ENCODE measurements around the gene AMIGO2. TPM values are rescaled to one million over a fixed set of nuclear protein-coding genes. Genes with fewer than 3 reads are reported as not detected.
A peak's percentile ranks its signal among the peaks of the same experiment; 100 is the strongest.

The AMIGO2 gene
- total RNA-seq, 4 donors from 2014 or later: 1.6 to 7.4 (median 3.1) TPM

DNA sequence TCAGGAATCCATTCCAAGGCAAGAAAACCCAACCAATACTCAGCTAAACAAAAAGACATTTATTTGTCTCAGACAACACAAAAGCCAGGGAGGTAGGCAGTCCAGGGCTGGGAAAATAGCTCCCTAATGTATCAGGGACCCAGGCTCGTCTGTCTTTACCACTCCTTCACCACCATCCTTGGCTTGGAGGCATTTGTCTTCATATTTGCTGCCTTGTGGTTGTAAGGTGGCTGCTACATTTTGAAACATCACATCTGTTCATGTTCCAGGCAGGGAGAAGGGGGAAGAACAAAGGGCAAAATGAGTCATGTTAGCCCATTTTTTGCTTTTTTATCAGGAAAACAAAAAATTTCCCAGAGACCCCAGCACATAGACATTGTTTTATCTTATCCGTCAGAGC, 45.1 kb downstream of the AMIGO2 start:
- H3K27ac ChIP-seq: no peak overlapping the region
- no peak overlapping the region for H3K4me3 ChIP-seq
- no peaks in the 10 kb centered on the region for H3K36me3 ChIP-seq
- no peaks in the 10 kb centered on the region for H3K27me3 ChIP-seq
- no peak for DNase-seq
- TF ChIP-seq POLR2A (IDR thresholded peaks at IDR 0.05) (no peak), CTCF (IDR thresholded peaks at IDR 0.05) (no peak)
- no peaks in the 10 kb centered on the region for H3K9me3 ChIP-seq
- peaks cover 0 to 3% (median 0%) of the 10 kb centered on the region in 4 donors for H3K4me1 ChIP-seq

- no peaks in the 10 kb centered on the region for H3K27me3 ChIP-seq
- peaks cover 0 to 1% (median 0%) of the 10 kb centered on the region in 4 donors for H3K4me1 ChIP-seq
- no peak for DNase-seq
- no peak overlapping the region for H3K27ac ChIP-seq
- H3K4me3 ChIP-seq: no peak overlapping the region
- H3K9me3 ChIP-seq: no peaks in the 10 kb centered on the region
- TF ChIP-seq CTCF (IDR thresholded peaks at IDR 0.05) (no peak), POLR2A (IDR thresholded peaks at IDR 0.05) (no peak)
- H3K36me3 ChIP-seq: no peaks in the 10 kb centered on the region
Measured at GRCh38 chr12:47033789-47034555, 45.8 kb downstream of the AMIGO2 start.

GRCh38 chr12:47033081-47033480, 46.7 kb downstream of the AMIGO2 start:
- no peak for DNase-seq
- no peak for TF ChIP-seq CTCF (IDR thresholded peaks at IDR 0.05)
- TF ChIP-seq POLR2A (IDR thresholded peaks at IDR 0.05): no peak
- no peak overlapping the region for H3K4me3 ChIP-seq
- H3K27ac ChIP-seq: no peak overlapping the region
- H3K9me3 ChIP-seq: no peaks in the 10 kb centered on the region
- H3K27me3 ChIP-seq: no peaks in the 10 kb centered on the region
- H3K36me3 ChIP-seq: no peaks in the 10 kb centered on the region
- H3K4me1 ChIP-seq: no peaks in the 10 kb centered on the region

DNA sequence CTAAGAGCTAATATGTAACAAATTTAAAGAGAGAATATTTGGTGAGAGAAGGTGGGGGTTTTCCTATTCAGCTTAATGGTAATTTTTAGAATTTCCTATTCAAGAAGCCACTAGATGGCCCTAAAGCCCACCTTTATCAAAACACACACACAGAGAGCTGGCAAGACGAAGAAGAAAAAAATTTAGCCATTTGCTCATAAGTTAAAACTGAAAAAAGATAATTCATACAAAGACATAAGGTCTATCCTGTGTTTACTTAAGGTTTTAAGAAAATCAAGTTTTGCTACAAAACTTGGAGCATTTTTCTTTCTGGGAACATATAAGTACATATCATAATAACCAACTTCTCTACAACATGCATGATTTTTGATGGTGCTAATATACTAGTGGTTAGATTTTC, 47.1 kb downstream of the AMIGO2 start:
- Histone ChIP-seq H3K27me3 (no peaks in the 10 kb centered on the region), H3K9me3 (no peaks in the 10 kb centered on the region), H3K36me3 (no peaks in the 10 kb centered on the region), H3K4me1 (no peaks in the 10 kb centered on the region), H3K27ac (no peak overlapping the region), H3K4me3 (no peak overlapping the region)
- DNase-seq: no peak
- peak; percentile 12 to 71 (median 61) for TF ChIP-seq CTCF (IDR thresholded peaks at IDR 0.05)
- no peak for TF ChIP-seq POLR2A (IDR thresholded peaks at IDR 0.05)

DNA sequence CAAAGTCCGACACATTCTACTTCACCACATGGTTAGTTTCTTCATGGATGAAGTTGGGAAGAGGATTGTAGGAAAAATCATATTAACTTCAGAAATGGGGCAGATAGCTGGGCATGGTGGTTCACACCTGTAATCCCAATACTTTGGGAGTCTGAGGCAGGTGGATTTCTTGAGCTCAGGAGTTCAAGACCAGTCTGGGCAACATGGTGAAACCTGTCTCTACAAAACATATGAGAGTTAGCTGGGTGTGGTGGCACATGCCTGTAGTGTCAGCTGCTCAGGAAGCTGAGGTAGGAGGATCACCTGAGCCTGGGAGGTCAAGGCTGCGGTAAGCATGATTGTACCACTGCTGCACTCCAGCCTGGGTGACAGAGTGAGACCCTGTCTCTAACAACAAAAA, 49.9 kb downstream of the AMIGO2 start:
- no peaks in the 10 kb centered on the region for H3K4me1 ChIP-seq
- no peaks in the 10 kb centered on the region for H3K36me3 ChIP-seq
- H3K27me3 ChIP-seq: no peaks in the 10 kb centered on the region
- TF ChIP-seq CTCF (IDR thresholded peaks at IDR 0.05) (no peak), POLR2A (IDR thresholded peaks at IDR 0.05) (no peak)
- no peak overlapping the region for H3K4me3 ChIP-seq
- H3K27ac ChIP-seq: no peak overlapping the region
- no peak for DNase-seq
- no peaks in the 10 kb centered on the region for H3K9me3 ChIP-seq

Data from Peyer's patch (tissue), 4 donors.